BLaER1 (cell line): Measurements from ENCODE around the gene KIF25.
"Not testable (repeated sequence)": the region's sequence is repeated elsewhere in the genome, so short reads cannot be mapped to it uniquely, and the experiment has no call there.

ENCODE experiments used
- H3K27ac ChIP-seq: shearing (Covaris generic); formaldehyde crosslinking; 2 replicates; pipeline ENCODE4 v1.8.1; 2022
- H3K27me3 ChIP-seq: shearing (Covaris generic); formaldehyde crosslinking; 2 replicates; pipeline ENCODE4 v1.8.1; 2022
- H3K36me3 ChIP-seq: shearing (Covaris generic); formaldehyde crosslinking; 2 replicates; pipeline ENCODE4 v1.8.1; 2022
- H3K4me1 ChIP-seq: shearing (Covaris generic); formaldehyde crosslinking; 2 replicates; pipeline ENCODE4 v1.8.1; 2022
- H3K4me2 ChIP-seq: shearing (Covaris generic); formaldehyde crosslinking; 2 replicates; pipeline ENCODE4 v1.8.1; 2022
- H3K4me3 ChIP-seq: shearing (Covaris generic); formaldehyde crosslinking; 2 replicates; pipeline ENCODE4 v1.8.1; 2022
- H3K9ac ChIP-seq: shearing (Covaris generic); formaldehyde crosslinking; 2 replicates; pipeline ENCODE4 v1.8.1; 2022
- H3K9me3 ChIP-seq: shearing (Covaris generic); formaldehyde crosslinking; 2 replicates; pipeline ENCODE4 v1.8.1; 2022
- H4K20me1 ChIP-seq: shearing (Covaris generic); formaldehyde crosslinking; 2 replicates; pipeline ENCODE4 v1.8.1; 2022
- Cebpa-rat ChIP-seq: shearing (Covaris generic); IDR thresholded peaks from 2 replicates; pipeline ENCODE4 v1.8.1; 2022

KIF25 gene

DNA sequence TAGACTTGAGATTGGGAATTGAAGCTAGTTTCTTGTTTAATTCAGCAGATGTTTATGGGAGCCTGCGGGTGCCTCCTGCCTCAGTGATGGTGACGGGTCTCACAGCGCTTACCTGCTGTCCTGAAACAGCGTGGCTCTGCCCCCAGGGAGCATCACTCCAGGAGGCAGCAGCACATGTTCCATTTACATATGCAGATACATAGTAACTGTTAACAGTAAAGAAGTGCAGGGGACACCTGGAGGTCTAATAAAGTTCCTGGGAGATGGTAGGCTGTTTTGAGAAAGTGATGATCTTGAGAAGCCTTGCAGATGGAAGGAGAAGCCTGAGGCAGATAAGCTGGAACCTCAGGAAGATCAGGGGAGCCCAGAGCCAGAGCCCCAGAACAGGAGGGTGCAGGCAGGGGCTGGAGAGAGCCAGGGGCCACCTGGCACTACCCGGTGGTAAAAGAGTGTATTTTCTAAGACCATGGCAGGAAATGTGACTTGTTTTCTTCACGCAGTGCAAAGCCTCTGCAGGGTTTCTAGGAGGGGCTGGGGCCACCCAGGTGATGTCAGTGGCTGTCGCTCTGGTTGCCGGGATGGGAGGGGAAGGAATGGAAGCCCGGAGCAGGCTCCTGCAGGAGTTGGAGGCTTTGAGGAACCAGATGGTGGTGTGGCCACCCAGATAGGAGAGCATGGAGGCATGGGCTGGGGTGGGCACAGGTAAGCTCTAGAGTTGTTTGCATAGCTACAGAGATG, 24.2 kb upstream of the KIF25 start:
- TF ChIP-seq Cebpa-rat, result no peak
- peaks cover 6% of the 10 kb centered on the region for H3K9me3 ChIP-seq
- H3K4me1 ChIP-seq, result peaks cover 8% of the 10 kb centered on the region
- H4K20me1 ChIP-seq, result no peaks in the 10 kb centered on the region
- no peak overlapping the region for H3K4me3 ChIP-seq
- no peak overlapping the region for H3K9ac ChIP-seq
- H3K27me3 ChIP-seq, result no peaks in the 10 kb centered on the region
- peaks cover 58% of the 10 kb centered on the region for H3K36me3 ChIP-seq
- no peak overlapping the region for H3K27ac ChIP-seq
- peak overlapping the region; percentile 4; the same call in 1 of the 2 replicates for H3K4me2 ChIP-seq

GRCh38 chr6:167974640-167975344, 22.7 kb upstream of the KIF25 start:
- no peak for TF ChIP-seq Cebpa-rat
- Histone ChIP-seq H3K4me3 (no peak overlapping the region), H3K27me3 (no peaks in the 10 kb centered on the region), H3K27ac (no peak overlapping the region), H3K36me3 (peaks cover 54% of the 10 kb centered on the region), H4K20me1 (no peaks in the 10 kb centered on the region), H3K4me1 (peaks cover 8% of the 10 kb centered on the region), H3K4me2 (no peak overlapping the region), H3K9ac (no peak overlapping the region), H3K9me3 (peaks cover 18% of the 10 kb centered on the region)

DNA sequence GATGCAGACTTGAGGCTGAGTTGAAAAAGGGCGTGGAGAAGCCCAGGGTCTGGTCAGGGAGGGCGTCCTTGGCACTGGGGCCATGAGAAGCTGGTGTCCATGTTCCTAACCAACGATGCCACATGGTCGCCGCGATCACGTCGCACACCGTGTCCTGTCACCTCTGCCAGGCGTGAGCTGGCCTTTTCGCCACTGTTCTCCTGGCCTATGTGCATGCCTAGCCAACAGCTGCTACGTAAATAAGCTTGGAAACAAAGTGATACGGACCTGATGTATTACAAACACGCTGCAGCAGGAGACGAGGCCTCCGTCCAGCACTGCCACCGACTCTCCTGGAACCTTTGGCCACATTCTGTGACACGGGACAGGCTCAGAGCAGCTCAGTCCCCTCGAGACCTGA, 22.0 kb upstream of the KIF25 start:
- H3K4me3 ChIP-seq, result no peak overlapping the region
- no peak overlapping the region for H3K4me2 ChIP-seq
- peaks cover 8% of the 10 kb centered on the region for H3K4me1 ChIP-seq
- peaks cover 25% of the 10 kb centered on the region for H3K9me3 ChIP-seq
- no peaks in the 10 kb centered on the region for H4K20me1 ChIP-seq
- no peaks in the 10 kb centered on the region for H3K27me3 ChIP-seq
- H3K9ac ChIP-seq, result no peak overlapping the region
- no peak for TF ChIP-seq Cebpa-rat
- H3K27ac ChIP-seq, result no peak overlapping the region
- H3K36me3 ChIP-seq, result peaks cover 52% of the 10 kb centered on the region

DNA sequence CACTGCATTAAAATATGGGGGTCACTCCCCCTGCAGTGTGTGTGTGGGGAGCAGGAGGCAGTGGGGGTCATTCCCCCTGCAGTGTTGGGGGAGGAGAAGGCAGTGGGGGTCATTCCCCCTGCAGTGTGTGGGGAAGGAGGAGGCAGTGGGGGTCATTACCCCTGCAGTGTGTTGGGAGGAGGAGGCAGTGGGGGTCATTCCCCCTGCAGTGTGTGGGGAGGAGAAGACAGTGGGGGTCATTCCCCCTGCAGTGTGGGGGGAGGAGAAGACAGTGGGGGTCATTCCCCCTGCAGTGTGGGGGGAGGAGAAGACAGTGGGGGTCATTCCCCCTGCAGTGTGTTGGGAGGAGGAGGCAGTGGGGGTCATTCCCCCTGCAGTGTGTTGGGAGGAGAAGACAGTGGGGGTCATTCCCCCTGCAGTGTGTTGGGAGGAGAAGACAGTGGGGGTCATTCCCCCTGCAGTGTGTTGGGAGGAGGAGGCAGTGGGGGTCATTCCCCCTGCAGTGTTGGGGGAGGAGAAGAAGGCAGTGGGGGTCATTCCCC, 21.3 kb upstream of the KIF25 start:
- not testable (repeated sequence) for H4K20me1 ChIP-seq, H3K4me2 ChIP-seq, H3K27me3 ChIP-seq, H3K9ac ChIP-seq, H3K27ac ChIP-seq, H3K4me3 ChIP-seq
- Histone ChIP-seq H3K9me3 (peaks cover 32% of the 10 kb centered on the region), H3K36me3 (peaks cover 57% of the 10 kb centered on the region), H3K4me1 (peaks cover 14% of the 10 kb centered on the region)

GRCh38 chr6:167976708-167977107, 20.8 kb upstream of the KIF25 start:
- no peak overlapping the region for H3K9ac ChIP-seq
- peaks cover 37% of the 10 kb centered on the region for H3K9me3 ChIP-seq
- H3K4me3 ChIP-seq, result no peak overlapping the region
- H3K27me3 ChIP-seq, result no peaks in the 10 kb centered on the region
- no peaks in the 10 kb centered on the region for H4K20me1 ChIP-seq
- peaks cover 52% of the 10 kb centered on the region for H3K36me3 ChIP-seq
- no peak overlapping the region for H3K4me2 ChIP-seq
- TF ChIP-seq Cebpa-rat, result no peak
- peaks cover 19% of the 10 kb centered on the region for H3K4me1 ChIP-seq
- no peak overlapping the region for H3K27ac ChIP-seq

DNA sequence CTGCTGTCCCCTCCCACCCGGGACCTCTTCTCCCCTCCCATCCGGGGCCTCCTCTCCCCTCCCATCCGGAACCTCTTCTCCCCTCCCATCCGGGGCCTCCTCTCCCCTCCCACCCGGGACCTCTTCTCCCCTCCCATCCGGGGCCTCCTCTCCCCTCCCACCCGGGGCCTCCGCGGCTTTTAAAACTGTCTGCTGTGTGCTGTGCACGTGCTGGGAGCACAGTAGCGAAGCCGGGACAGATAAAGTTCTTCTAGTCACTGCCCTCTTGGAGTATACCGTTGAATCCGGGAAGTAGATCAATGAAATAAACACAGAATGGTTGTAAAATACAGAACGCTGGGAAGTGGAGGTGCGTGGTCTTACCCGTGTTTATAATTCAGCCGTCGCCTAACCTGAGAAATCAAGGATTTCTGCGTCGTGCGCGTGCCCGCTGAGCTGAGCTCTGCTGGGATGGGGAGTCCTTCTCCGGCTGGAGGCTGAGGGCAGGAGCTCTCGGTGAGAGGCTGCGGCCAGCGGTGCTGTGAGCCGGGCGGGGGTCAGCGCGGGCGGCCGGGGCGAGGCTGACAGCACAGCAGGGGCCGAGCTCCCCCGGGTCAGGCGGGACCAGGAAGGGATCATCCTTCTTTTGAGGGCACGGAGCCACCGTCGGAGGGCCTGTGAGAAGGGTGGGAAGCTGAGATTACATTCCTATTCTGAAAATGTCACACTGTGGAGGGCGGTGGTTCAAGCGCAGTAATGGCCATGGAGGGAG, 19.6 kb upstream of the KIF25 start:
- H3K4me2 ChIP-seq, result no peak overlapping the region
- H3K4me3 ChIP-seq, result no peak overlapping the region
- H3K9ac ChIP-seq, result no peak overlapping the region
- H3K36me3 ChIP-seq, result peaks cover 46% of the 10 kb centered on the region
- H3K4me1 ChIP-seq, result peaks cover 31% of the 10 kb centered on the region
- H3K27ac ChIP-seq, result no peak overlapping the region
- H3K9me3 ChIP-seq, result peaks cover 42% of the 10 kb centered on the region
- H4K20me1 ChIP-seq, result no peaks in the 10 kb centered on the region
- no peaks in the 10 kb centered on the region for H3K27me3 ChIP-seq
- no peak for TF ChIP-seq Cebpa-rat

DNA sequence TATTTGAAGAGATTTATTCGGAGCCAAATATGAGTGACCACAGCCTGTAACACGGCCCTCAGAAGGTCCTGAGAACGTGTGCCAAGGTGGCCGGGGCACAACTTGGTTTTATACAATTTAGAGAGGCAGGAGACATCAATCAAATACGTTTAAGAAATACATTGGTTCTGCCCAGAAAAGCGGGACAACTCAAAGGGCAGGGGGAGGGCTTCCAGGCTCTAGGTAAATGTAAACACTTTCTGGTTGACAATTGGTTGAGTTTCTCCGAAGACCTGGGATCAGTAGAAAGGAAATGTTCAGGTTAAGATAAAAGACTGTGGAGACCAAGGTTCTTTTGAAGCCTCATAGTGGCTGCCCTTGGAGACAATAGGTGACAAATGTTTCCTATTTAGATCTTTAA, 18.9 kb upstream of the KIF25 start:
- H3K9ac ChIP-seq, result no peak overlapping the region
- H4K20me1 ChIP-seq, result no peaks in the 10 kb centered on the region
- H3K36me3 ChIP-seq, result peaks cover 46% of the 10 kb centered on the region
- no peak overlapping the region for H3K4me3 ChIP-seq
- peaks cover 49% of the 10 kb centered on the region for H3K9me3 ChIP-seq
- H3K27ac ChIP-seq, result no peak overlapping the region
- H3K27me3 ChIP-seq, result no peaks in the 10 kb centered on the region
- no peak for TF ChIP-seq Cebpa-rat
- H3K4me2 ChIP-seq, result no peak overlapping the region
- peaks cover 26% of the 10 kb centered on the region for H3K4me1 ChIP-seq

DNA sequence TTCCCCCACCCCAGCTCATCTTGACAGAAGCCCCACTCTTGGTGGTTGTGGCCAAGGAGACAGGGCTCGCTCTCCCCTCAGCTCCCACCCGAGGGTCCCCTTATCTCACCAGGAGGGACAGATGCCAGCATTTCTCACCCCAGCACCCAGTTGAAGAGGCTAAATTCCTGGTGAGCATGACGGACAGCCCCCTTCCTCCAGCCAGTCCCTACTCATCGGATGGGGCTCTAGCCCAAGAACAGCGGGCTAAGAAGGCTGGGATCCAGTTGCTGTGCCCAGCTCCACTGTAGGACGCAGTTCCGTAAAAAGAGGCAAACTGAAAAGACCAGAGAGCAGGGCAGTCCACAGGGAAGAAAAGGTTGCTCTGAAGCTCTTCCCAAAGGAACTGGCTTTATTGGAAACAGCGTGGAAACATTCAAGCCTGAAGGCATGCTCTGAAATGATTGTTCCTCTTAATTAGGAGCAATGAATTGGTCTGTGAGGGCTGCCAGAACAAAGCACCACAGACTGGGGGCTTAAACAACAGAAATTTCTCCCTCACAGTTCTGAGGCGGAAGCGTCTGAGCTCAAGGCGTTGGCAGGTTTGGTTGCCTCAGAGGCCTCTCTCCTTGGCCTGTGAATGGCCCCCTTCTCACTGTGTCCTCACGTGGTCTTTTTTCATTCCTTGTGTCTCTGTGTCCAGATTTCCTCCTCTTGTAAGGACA, 17.9 kb upstream of the KIF25 start:
- Histone ChIP-seq H3K4me3 (no peak overlapping the region), H4K20me1 (no peaks in the 10 kb centered on the region), H3K27me3 (no peaks in the 10 kb centered on the region), H3K36me3 (peaks cover 52% of the 10 kb centered on the region), H3K4me1 (peaks cover 25% of the 10 kb centered on the region), H3K9ac (no peak overlapping the region), H3K4me2 (no peak overlapping the region), H3K9me3 (peaks cover 59% of the 10 kb centered on the region), H3K27ac (no peak overlapping the region)
- no peak for TF ChIP-seq Cebpa-rat

DNA sequence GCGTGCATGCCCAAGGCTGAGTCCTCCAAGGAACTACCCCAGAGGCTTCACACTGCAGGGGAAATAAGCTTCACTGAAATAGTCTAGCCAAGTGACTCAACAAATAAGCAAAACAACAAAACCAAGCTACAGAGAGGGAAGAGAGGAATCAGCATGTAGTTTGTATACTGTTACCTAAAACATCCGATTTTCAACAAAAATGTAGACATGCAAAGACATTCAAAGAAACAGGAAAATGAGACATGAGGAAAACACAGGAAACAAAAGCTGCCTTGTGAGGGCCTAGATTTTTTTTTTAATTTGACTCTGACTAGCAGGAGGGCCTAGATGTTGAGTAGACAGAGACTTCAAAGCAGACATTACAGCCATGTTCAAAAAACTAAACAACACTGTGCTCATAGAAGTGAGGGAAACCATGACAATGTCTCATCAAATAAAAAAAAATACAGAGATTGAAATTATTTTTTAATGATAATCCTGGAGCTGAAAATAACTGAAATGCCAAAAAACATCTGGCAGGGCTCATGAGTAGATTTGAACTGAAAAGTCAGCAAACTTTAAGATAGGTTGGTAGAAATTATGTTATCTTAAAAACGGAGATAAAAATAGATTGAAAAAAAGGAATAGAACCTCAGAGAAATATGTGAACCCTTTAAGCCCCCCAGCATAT, 16.4 kb upstream of the KIF25 start:
- Histone ChIP-seq H3K9me3 (peaks cover 74% of the 10 kb centered on the region), H3K4me2 (no peak overlapping the region), H3K9ac (no peak overlapping the region), H3K4me3 (no peak overlapping the region), H3K36me3 (peaks cover 56% of the 10 kb centered on the region), H3K4me1 (peaks cover 32% of the 10 kb centered on the region), H3K27ac (no peak overlapping the region), H4K20me1 (no peaks in the 10 kb centered on the region), H3K27me3 (no peaks in the 10 kb centered on the region)
- no peak for TF ChIP-seq Cebpa-rat
